ENCODE measurements around the gene SNX27.
"Not testable (repeated sequence)": the region's sequence is repeated elsewhere in the genome, so short reads cannot be mapped to it uniquely, and the experiment has no call there.

SNX27 gene

GRCh38 chr1:151604291-151604690 lies 7.6 kb upstream of the SNX27 start:
- DNase-seq (ENCODE audit: low spot score): no peak

GRCh38 chr1:151606384-151606783 lies 5.5 kb upstream of the SNX27 start:
- peak; percentile 75 for DNase-seq (ENCODE audit: low spot score)

GRCh38 chr1:151606857-151607256 lies 5.0 kb upstream of the SNX27 start:
- no peak for DNase-seq (ENCODE audit: low spot score)

- no peak for DNase-seq (ENCODE audit: low spot score)
Measured at GRCh38 chr1:151610142-151610541, 1.7 kb upstream of the SNX27 start.

GRCh38 chr1:151611288-151611790 lies 511 bp upstream of the SNX27 start:
- DNase-seq (ENCODE audit: low spot score): peak; percentile 35

GRCh38 chr1:151612501-151613281 lies 841 bp downstream of the SNX27 start:
- DNase-seq (ENCODE audit: low spot score): peak; percentile 73

GRCh38 chr1:151613282-151613780 lies 1.5 kb downstream of the SNX27 start:
- peak; percentile 64 for DNase-seq (ENCODE audit: low spot score)

- DNase-seq (ENCODE audit: low spot score): no peak
Measured at GRCh38 chr1:151615711-151616504, 4.1 kb downstream of the SNX27 start.

- DNase-seq (ENCODE audit: low spot score): no peak
Measured at GRCh38 chr1:151616505-151616849, 4.6 kb downstream of the SNX27 start.

GRCh38 chr1:151618003-151618402 lies 6.2 kb downstream of the SNX27 start:
- no peak for DNase-seq (ENCODE audit: low spot score)

- DNase-seq (ENCODE audit: low spot score): no peak
Measured at GRCh38 chr1:151618470-151618869, 6.6 kb downstream of the SNX27 start.

GRCh38 chr1:151618996-151619395 lies 7.1 kb downstream of the SNX27 start:
- DNase-seq (ENCODE audit: low spot score): not testable (repeated sequence)

GRCh38 chr1:151619489-151620093 lies 7.7 kb downstream of the SNX27 start:
- DNase-seq (ENCODE audit: low spot score): no peak

GRCh38 chr1:151620286-151620685 lies 8.4 kb downstream of the SNX27 start:
- DNase-seq (ENCODE audit: low spot score): no peak

- no peak for DNase-seq (ENCODE audit: low spot score)
Measured at GRCh38 chr1:151621351-151621750, 9.5 kb downstream of the SNX27 start.

GRCh38 chr1:151624783-151625182 lies 12.9 kb downstream of the SNX27 start:
- DNase-seq (ENCODE audit: low spot score): no peak

- DNase-seq (ENCODE audit: low spot score): no peak
Measured at GRCh38 chr1:151626740-151627334, 15.0 kb downstream of the SNX27 start.

GRCh38 chr1:151629278-151629677 lies 17.4 kb downstream of the SNX27 start:
- no peak for DNase-seq (ENCODE audit: low spot score)

GRCh38 chr1:151635479-151636072 lies 23.7 kb downstream of the SNX27 start:
- no peak for DNase-seq (ENCODE audit: low spot score)

GRCh38 chr1:151638074-151638775 lies 26.4 kb downstream of the SNX27 start:
- DNase-seq (ENCODE audit: low spot score): no peak

- no peak for DNase-seq (ENCODE audit: low spot score)
Measured at GRCh38 chr1:151638812-151639211, 27.0 kb downstream of the SNX27 start.

All from putamen (tissue), 1 donor.